Measurements from ENCODE around the gene AUTS2.

AUTS2 gene

GRCh38 chr7:70836279-70836678, 1238.0 kb downstream of the AUTS2 start:
- POLR2A ChIA-PET: no interaction called here
- no peak overlapping the region for H3K4me3 ChIP-seq (ENCODE audit: low read depth, low read length)
- H3K4me1 ChIP-seq (ENCODE audit: control insufficient read depth, insufficient read depth, low read length): no peaks in the 10 kb centered on the region
- TF ChIP-seq ZFP37 (tag by site-specific recombination; IDR thresholded peaks at IDR 0.05): no peak
- no peak for TF ChIP-seq KLF10 (tag by site-specific recombination; IDR thresholded peaks at IDR 0.05)
- TF ChIP-seq KLF9 (tag by site-specific recombination; IDR thresholded peaks at IDR 0.05; ENCODE audit: low read depth): no peak
- TF ChIP-seq ZBTB1 (tag by site-specific recombination; IDR thresholded peaks at IDR 0.05): no peak
- no peak for TF ChIP-seq ZNF626 (tag by site-specific recombination; IDR thresholded peaks at IDR 0.05)
- no peak for TF ChIP-seq ZNF335 (tag by site-specific recombination; conservative IDR thresholded peaks at IDR 0.05)
- no peak for TF ChIP-seq SETDB1 (IDR thresholded peaks at IDR 0.05; ENCODE audit: insufficient read length, low read length)
- no peak for TF ChIP-seq OVOL3 (tag by site-specific recombination; IDR thresholded peaks at IDR 0.05)
- TF ChIP-seq HOXA7 (CRISPR knock-in tag; IDR thresholded peaks at IDR 0.05; ENCODE audit: borderline replicate concordance): no peak
- TF ChIP-seq BCL11B (tag by site-specific recombination; IDR thresholded peaks at IDR 0.05; ENCODE audit: low read depth): no peak
- TF ChIP-seq ZNF24 (tag by site-specific recombination; IDR thresholded peaks at IDR 0.05): no peak
- TF ChIP-seq ZNF544 (tag by site-specific recombination; IDR thresholded peaks at IDR 0.05): no peak
- TF ChIP-seq ZNF138 (tag by site-specific recombination; IDR thresholded peaks at IDR 0.05; ENCODE audit: borderline replicate concordance): no peak
- no peak for TF ChIP-seq ZFP69B (tag by site-specific recombination; IDR thresholded peaks at IDR 0.05)
- no peak for TF ChIP-seq REPIN1 (tag by site-specific recombination; IDR thresholded peaks at IDR 0.05; ENCODE audit: low read depth)
- no peak overlapping the region for H3K27ac ChIP-seq (ENCODE audit: extremely low read depth, low read depth, low read length)
- CTCF ChIA-PET: no interaction called here
- H3K9me3 ChIP-seq (ENCODE audit: control insufficient read depth, insufficient read depth, low read depth, low read length): no peaks in the 10 kb centered on the region
- no peaks in the 10 kb centered on the region for H3K36me3 ChIP-seq (ENCODE audit: control insufficient read depth in 2 of 2, insufficient read depth in 1 of 2, low read length in 2 of 2)

- no peaks in the 10 kb centered on the region for H3K9me3 ChIP-seq (ENCODE audit: control insufficient read depth, insufficient read depth, low read depth, low read length)
- ChIA-PET POLR2A (no interaction called here), CTCF (no interaction called here)
- H3K4me3 ChIP-seq (ENCODE audit: low read depth, low read length): no peak overlapping the region
- no peaks in the 10 kb centered on the region for H3K4me1 ChIP-seq (ENCODE audit: control insufficient read depth, insufficient read depth, low read length)
- H3K36me3 ChIP-seq (ENCODE audit: control insufficient read depth in 2 of 2, insufficient read depth in 1 of 2, low read length in 2 of 2): no peaks in the 10 kb centered on the region
- TF ChIP-seq WT1 (tag by site-specific recombination; IDR thresholded peaks at IDR 0.05) (no peak), INSM2 (tag by site-specific recombination; IDR thresholded peaks at IDR 0.05) (no peak), ZSCAN18 (tag by site-specific recombination; IDR thresholded peaks at IDR 0.05) (no peak), ZNF426 (tag by site-specific recombination; IDR thresholded peaks at IDR 0.05) (no peak), ZNF433 (tag by site-specific recombination; IDR thresholded peaks at IDR 0.05; ENCODE audit: low read depth) (no peak), ZEB2 (tag by site-specific recombination; IDR thresholded peaks at IDR 0.05) (no peak)
- no peak overlapping the region for H3K27ac ChIP-seq (ENCODE audit: extremely low read depth, low read depth, low read length)
Observed at GRCh38 chr7:70836946-70837345, 1238.7 kb downstream of the AUTS2 start.

- Histone ChIP-seq H3K4me3 (ENCODE audit: low read depth, low read length) (no peak overlapping the region), H3K36me3 (ENCODE audit: control insufficient read depth in 2 of 2, insufficient read depth in 1 of 2, low read length in 2 of 2) (no peaks in the 10 kb centered on the region), H3K4me1 (ENCODE audit: control insufficient read depth, insufficient read depth, low read length) (no peaks in the 10 kb centered on the region), H3K27ac (ENCODE audit: extremely low read depth, low read depth, low read length) (no peak overlapping the region), H3K9me3 (ENCODE audit: control insufficient read depth, insufficient read depth, low read depth, low read length) (no peaks in the 10 kb centered on the region)
- CTCF ChIA-PET: interaction anchor here (0.6 to 3.4 kb wide), 2 partner anchors 8 to 13 kb away, joined by 3 to 11 read pairs; no protein-coding TSS in a partner anchor
- no peak for TF ChIP-seq SP2 (tag by site-specific recombination; IDR thresholded peaks at IDR 0.05)
- POLR2A ChIA-PET: no interaction called here
Observed at GRCh38 chr7:70837589-70837988, 1239.3 kb downstream of the AUTS2 start.
